Hepatocyte (in vitro differentiated cells): ENCODE data around the gene SORD.

Source experiments
- CTCF ChIP-seq: fragments of 200-600 bp; sonication (generic); IDR thresholded peaks from 2 replicates; pipeline ENCODE4 v1.5.1; 2016; ENCODE audit warnings: antibody characterized with exemption, mild to moderate bottlenecking; ENCODE audit not compliant: poor library complexity
- EZH2 ChIP-seq: fragments of 200-600 bp; sonication (generic); IDR thresholded peaks from 2 replicates; pipeline ENCODE4 v1.6.1; 2016; ENCODE audit warnings: antibody characterized with exemption, mild to moderate bottlenecking, borderline replicate concordance

DNA sequence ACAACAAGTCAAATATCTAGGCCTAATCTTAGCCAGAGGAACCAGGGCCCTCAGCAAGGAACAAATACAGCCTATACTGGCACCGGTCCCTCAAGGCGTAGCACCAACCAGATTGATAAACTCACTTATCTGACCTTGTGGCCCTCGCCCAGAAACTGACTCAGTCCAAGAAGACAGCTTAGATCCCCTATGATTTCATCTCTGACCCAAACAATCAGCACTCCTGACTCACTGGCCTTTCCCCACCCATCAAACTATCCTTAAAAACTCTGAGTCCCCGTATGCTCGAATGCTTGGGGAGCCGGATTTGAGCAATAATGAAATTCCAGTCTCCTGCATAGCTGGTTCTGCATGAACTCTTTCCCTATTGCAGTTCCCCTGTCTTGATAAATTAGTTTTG, 1.6 kb upstream of the SORD start:
- TF ChIP-seq CTCF (no peak), EZH2 (no peak)
